Kidney (tissue), 14 donors: Measurements from ENCODE around the gene RAB3D. TPM values are rescaled to one million over a fixed set of nuclear protein-coding genes. Genes with fewer than 3 reads are reported as not detected.
"Not testable (repeated sequence)": the region's sequence is repeated elsewhere in the genome, so short reads cannot be mapped to it uniquely, and the experiment has no call there.

Experiments used
- DNase-seq, 5 donors: peaks; one replicate each; pipeline ENCODE4 v3.0.0-alpha.2; 2013 to 2020
- FAIRE-seq: peaks from 2 replicates; lab custom pipeline; 2012; peaks lifted over from hg19 to GRCh38; lab: Jason Lieb, UNC
- H3K27ac ChIP-seq, 2 donors: one replicate each; pipeline ENCODE4 v1.7.0; 2013; ENCODE audit warnings: low read depth in 2 of 2, low read length in 2 of 2, inconsistent platforms in 1 of 2
- H3K27me3 ChIP-seq: one replicate; pipeline ENCODE4 v1.7.1; 2013; ENCODE audit warnings: low read length, inconsistent platforms; ENCODE audit not compliant: control insufficient read depth, insufficient read depth
- H3K36me3 ChIP-seq, 3 donors: one replicate each; pipeline versions ENCODE4 v1.7.0 to v1.7.1; 2013; ENCODE audit warnings: low read length in 3 of 3, control low read depth in 1 of 3, inconsistent platforms in 1 of 3; ENCODE audit not compliant: insufficient read depth in 3 of 3, control insufficient read depth in 2 of 3
- H3K4me1 ChIP-seq, 3 donors: one replicate each; pipeline versions ENCODE4 v1.7.0 to v1.7.1; 2013; ENCODE audit warnings: low read length in 3 of 3, inconsistent platforms in 1 of 3, low read depth in 1 of 3; ENCODE audit not compliant: control insufficient read depth in 2 of 3, insufficient read depth in 2 of 3
- H3K4me3 ChIP-seq, 3 donors: one replicate each; pipeline versions ENCODE4 v1.7.0 to v1.8.1; 2013; ENCODE audit warnings: low read length in 3 of 3, control low read depth in 1 of 3, inconsistent platforms in 1 of 3
- H3K9ac ChIP-seq, 3 donors: one replicate each; pipeline versions ENCODE4 v1.7.0 to v1.7.1; 2013; ENCODE audit warnings: low read length in 3 of 3, control low read depth in 1 of 3, inconsistent platforms in 1 of 3
- H3K9me3 ChIP-seq, 3 donors: one replicate each; pipeline versions ENCODE4 v1.7.0 to v1.7.1; 2013; ENCODE audit warnings: low read length in 3 of 3, control low read depth in 1 of 3, inconsistent platforms in 1 of 3; ENCODE audit not compliant: control insufficient read depth in 2 of 3, insufficient read depth in 1 of 3
- intact Hi-C: fragments of 100-400 bp; cut with DNase I; formaldehyde crosslinking; loops from one replicate; pipeline ENCODE4 v1.11.1; 2022
- polyA plus RNA-seq: library from polyadenylated mRNA; stranded (reverse); fragments of 350-450 nt; fragmentation: Illumina TruSeq; extraction: RNeasy Lipid Tissue Mini Kit (QIAGEN cat#74804); gene quantifications from one replicate; pipeline ENCODE4 v1.2.3, GENCODE V29; 2014; ENCODE audit warnings: low read depth, low replicate concordance; ENCODE audit not compliant: insufficient read depth
- total RNA-seq: library from RNA; stranded (reverse); fragmentation: NEBNext Ultra II Directional; extraction: Animal tissue kit (Norgen Biotek cat#: 25700); gene quantifications from one replicate; pipeline ENCODE4 v1.2.1, GENCODE V29; 2021
- TF ChIP-seq, protein P1 (sequence below): IDR thresholded peaks from 3 replicates; pipeline ENCODE4 v1.5.1; 2012; ENCODE audit warnings: mild to moderate bottlenecking, moderate library complexity, borderline replicate concordance; ENCODE audit not compliant: insufficient read depth; ENCODE audit errors: extremely low read depth
- donor health status: control.
- donor health status: control.
- donor health status: control.
- donor health status: control.
- donor health status: control.
- donor health status: DM: yes; HTN: yes; CAD: no.
- donor health status: Normal renal cell carcinoma (clear cell type).

RAB3D gene
- total and polyA plus RNA-seq, 2 donors from 2014 or later: 8.3 to 80.4 TPM

DNA sequence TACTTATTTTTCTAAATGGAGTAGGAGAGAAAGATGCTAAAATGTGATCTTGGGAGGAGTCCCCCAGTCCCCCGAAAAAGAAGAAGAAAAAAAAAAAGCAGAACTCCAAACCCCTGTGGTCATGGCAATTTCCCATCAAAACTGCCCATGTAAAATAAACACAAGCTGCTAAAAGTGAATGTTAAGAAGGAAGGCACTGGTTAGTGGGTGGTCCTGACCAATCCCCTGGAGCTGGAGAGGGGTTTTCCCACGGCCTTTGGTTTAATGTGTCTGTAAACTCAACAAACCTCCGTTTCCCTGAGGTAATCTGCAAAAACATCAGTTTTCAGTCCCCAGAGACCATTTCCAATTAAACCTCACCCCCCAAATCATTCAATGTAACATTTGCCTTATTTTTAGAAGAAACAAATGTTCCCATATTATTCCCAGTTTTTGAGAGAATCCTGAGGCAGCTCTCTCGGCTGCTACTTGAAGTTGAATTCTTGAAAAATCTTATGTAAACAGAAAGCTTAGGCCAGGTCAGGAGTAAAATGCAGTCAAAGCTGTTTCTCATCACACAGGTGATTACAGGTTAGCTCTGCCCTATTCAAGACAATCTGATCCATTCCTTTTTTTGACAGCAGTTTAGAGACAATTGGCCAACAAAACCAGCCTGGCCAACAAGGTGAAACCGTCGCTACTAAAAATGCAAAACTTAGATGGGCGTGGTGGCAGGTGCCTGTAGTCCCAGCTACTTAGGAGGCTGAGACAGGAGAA is 17.0 kb downstream of the RAB3D start:
- H3K36me3 ChIP-seq: no peaks in the 10 kb centered on the region
- no peak overlapping the region for H3K9ac ChIP-seq
- intact Hi-C loops: no loop called here
- TF ChIP-seq, protein P1, sequence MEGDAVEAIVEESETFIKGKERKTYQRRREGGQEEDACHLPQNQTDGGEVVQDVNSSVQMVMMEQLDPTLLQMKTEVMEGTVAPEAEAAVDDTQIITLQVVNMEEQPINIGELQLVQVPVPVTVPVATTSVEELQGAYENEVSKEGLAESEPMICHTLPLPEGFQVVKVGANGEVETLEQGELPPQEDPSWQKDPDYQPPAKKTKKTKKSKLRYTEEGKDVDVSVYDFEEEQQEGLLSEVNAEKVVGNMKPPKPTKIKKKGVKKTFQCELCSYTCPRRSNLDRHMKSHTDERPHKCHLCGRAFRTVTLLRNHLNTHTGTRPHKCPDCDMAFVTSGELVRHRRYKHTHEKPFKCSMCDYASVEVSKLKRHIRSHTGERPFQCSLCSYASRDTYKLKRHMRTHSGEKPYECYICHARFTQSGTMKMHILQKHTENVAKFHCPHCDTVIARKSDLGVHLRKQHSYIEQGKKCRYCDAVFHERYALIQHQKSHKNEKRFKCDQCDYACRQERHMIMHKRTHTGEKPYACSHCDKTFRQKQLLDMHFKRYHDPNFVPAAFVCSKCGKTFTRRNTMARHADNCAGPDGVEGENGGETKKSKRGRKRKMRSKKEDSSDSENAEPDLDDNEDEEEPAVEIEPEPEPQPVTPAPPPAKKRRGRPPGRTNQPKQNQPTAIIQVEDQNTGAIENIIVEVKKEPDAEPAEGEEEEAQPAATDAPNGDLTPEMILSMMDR: no peak
- no peak overlapping the region for H3K4me3 ChIP-seq
- no peaks in the 10 kb centered on the region for H3K9me3 ChIP-seq
- H3K4me1 ChIP-seq: peaks cover 4 to 14% (median 8%) of the 10 kb centered on the region in 3 donors
- H3K27ac ChIP-seq: no peak overlapping the region
- FAIRE-seq (no peak), DNase-seq (peak in 2 of 5 donors; percentile 36 to 59)
- no peaks in the 10 kb centered on the region for H3K27me3 ChIP-seq

DNA sequence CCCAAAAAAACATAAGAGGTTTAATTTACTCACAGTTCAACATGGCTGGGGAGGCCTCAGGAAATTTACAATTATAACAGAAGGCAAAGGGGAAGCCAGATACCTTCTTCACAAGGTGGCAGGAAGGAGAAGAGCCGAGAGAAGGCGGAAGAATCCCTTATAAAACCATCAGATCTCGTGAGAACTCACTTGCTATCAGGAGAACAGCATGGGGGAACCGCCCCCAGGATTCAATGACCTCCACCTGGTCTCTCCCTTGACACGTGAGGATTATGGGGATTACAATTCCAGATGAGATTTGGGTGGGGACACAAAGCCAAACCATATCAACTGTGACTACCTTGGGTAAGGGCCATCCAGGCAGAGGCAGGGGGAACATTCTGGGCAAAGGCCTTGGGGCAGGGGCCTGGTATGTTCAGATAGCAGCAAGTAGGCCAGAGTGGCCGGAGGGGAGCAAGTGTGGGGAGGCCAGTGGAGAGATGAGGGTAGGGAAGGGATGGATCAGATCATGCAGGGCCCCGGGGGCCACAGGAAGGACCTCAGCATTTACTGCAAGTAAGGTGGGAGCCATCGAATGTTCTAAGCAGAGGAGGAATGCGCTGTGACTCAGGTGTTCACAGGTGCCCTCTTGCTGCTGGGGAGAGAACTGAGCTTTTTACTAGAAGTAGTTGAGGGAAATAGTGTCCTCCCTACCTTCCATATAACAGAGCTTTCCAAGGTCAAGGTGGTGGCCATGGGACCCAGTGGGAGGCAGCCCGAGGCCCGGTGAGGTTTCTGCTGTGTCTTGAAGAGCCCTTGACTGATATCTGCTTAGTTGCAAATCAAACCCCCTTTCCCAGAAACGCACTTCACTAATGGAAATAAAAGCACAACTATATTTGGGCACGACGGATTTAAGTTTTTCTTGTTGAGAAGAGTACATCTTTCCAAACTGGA is 18.0 kb downstream of the RAB3D start:
- DNase-seq: no peak
- TF ChIP-seq, protein P1: no peak
- Histone ChIP-seq H3K27ac (no peak overlapping the region), H3K4me1 (peaks cover 4 to 14% (median 8%) of the 10 kb centered on the region in 3 donors), H3K9me3 (no peaks in the 10 kb centered on the region), H3K36me3 (no peaks in the 10 kb centered on the region), H3K27me3 (no peaks in the 10 kb centered on the region), H3K9ac (no peak overlapping the region), H3K4me3 (no peak overlapping the region)
- no peak for FAIRE-seq
- intact Hi-C loops: no loop called here

DNA sequence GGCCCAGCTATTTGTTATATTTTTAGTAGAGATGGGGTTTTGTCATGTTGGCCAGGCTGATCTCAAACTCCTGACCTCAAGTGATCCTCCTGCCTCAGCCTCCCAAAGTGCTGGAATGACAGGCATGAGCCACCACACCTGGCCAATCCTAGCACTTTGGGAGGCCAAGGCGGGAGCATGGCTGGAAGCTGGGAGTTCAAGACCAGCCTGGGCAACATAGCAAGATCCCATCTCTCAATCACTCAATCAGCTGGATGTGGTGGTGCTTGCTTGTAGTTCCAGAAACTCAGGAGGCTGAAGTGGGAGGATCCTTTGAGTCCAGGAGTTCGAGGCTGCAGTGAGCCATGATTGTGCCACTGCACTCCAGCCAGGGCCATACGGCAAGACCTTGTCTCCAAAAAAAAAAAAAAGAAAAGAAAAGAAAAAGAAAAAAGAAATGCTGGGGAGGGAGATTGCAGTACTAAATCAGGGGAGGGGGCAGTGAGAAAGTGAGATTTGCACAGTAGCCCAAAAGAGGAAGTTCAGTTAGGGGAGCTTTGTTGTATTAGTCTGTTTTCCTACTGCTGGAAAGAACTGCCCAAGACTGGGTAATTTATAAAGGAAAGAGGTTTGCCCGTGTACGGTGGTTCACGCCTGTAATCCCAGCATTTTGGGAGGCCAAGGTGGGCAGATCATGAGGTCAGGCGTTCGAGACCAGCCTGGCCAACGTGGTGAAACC is 19.0 kb downstream of the RAB3D start:
- H3K9ac ChIP-seq, DNase-seq, H3K9me3 ChIP-seq, H3K4me3 ChIP-seq, intact Hi-C loops, H3K36me3 ChIP-seq, H3K27me3 ChIP-seq, FAIRE-seq, H3K27ac ChIP-seq: not testable (repeated sequence)
- peaks cover 4 to 14% (median 8%) of the 10 kb centered on the region in 3 donors for H3K4me1 ChIP-seq
